Measurements from ENCODE around the gene LMOD1. TPM values are rescaled to one million over a fixed set of nuclear protein-coding genes. Genes with fewer than 3 reads are reported as not detected.

Gene LMOD1
- total and polyA plus RNA-seq, 2 donors (not counting 3 experiments of a cell fraction or from before 2014, with no cell fraction given), result 0.19 to 0.33 TPM

Small RNAs within 50 kb of the gene (microRNA-seq; reads per million reads assigned to microRNA genes)
- gene MIR6739 (ENCODE audit: borderline number of aligned reads, borderline replicate concordance), result not detected

Small RNAs within 50 kb of the gene (small RNA-seq; reads per million reads assigned to genes)
- gene MIR6739 (ENCODE audit: insufficient read depth, insufficient read length, low read depth, low replicate concordance), result not detected
- not detected for gene RF00156 (ENCODE audit: insufficient read depth, insufficient read length, low read depth, low replicate concordance)

Other genes with a start within 250 kb of the LMOD1 start
- gene IPO9, start 117.4 kb downstream of the LMOD1 start, total RNA-seq, result 104 and 114 TPM in 2 replicates
- 53.4 and 74.6 TPM in 2 replicates for gene IPO9, start 117.4 kb downstream of the LMOD1 start, polyA plus RNA-seq
- 21.2 and 25.6 TPM in 2 replicates for gene SHISA4, start 57.6 kb downstream of the LMOD1 start, total RNA-seq
- 78.2 and 95.1 TPM in 2 replicates for gene SHISA4, start 57.6 kb downstream of the LMOD1 start, polyA plus RNA-seq
- gene TIMM17A, start 9.0 kb upstream of the LMOD1 start, total RNA-seq, result 93.7 and 105 TPM in 2 replicates
- 41.1 and 57.9 TPM in 2 replicates for gene TIMM17A, start 9.0 kb upstream of the LMOD1 start, polyA plus RNA-seq
- gene RNPEP, start 36.1 kb upstream of the LMOD1 start, total RNA-seq, result 65.7 and 73.5 TPM in 2 replicates
- 48.9 and 56.1 TPM in 2 replicates for gene RNPEP, start 36.1 kb upstream of the LMOD1 start, polyA plus RNA-seq
- 0.09 and 0.29 TPM in 2 replicates for gene ELF3, start 64.0 kb upstream of the LMOD1 start, total RNA-seq
- gene ELF3, start 64.0 kb upstream of the LMOD1 start, polyA plus RNA-seq, result 0.07 and 0.14 TPM in 2 replicates
- gene GPR37L1, start 176.4 kb upstream of the LMOD1 start, total RNA-seq, result not detected in 2 replicates
- not detected in 2 replicates for gene GPR37L1, start 176.4 kb upstream of the LMOD1 start, polyA plus RNA-seq
- gene ARL8A, start 198.2 kb upstream of the LMOD1 start, total RNA-seq, result 69.5 and 75.6 TPM in 2 replicates
- 54.3 and 57.9 TPM in 2 replicates for gene ARL8A, start 198.2 kb upstream of the LMOD1 start, polyA plus RNA-seq
- gene PTPN7, start 214.1 kb upstream of the LMOD1 start, total RNA-seq, result 0.86 and 1.9 TPM in 2 replicates
- gene PTPN7, start 214.1 kb upstream of the LMOD1 start, polyA plus RNA-seq, result 1.8 and 2.4 TPM in 2 replicates
- gene LGR6, start 247.3 kb upstream of the LMOD1 start, total RNA-seq, result not detected in 2 replicates
- gene LGR6, start 247.3 kb upstream of the LMOD1 start, polyA plus RNA-seq, result not detected in 2 replicates

Data from endothelial cell of umbilical vein (primary cell).